HCT116 (cell line): ENCODE data around the gene IGF2BP3. TPM values are rescaled to one million over a fixed set of nuclear protein-coding genes. Genes with fewer than 3 reads are reported as not detected.

Source experiments
- ATAC-seq: fragments of 200-7000 bp; cut with Tn5 transposase; 2 replicates; pipeline ENCODE4 v1.9.1; 2020; ENCODE audit warnings: mild to moderate bottlenecking, moderate library complexity
- BruUV-seq: library from RNA; stranded (reverse); fragments of 400-500 nt; replicated peaks from 2 replicates; lab custom pipeline; 2021; lab: Mats Ljungman, UMichigan
- CTCF ChIA-PET: fragments of 300-600 bp; sonication (Branson Sonifier 250); formaldehyde crosslinking; loops from one replicate; lab custom pipeline; 2021; ENCODE audit warnings: antibody characterized with exemption; lab: Charles Lee
- POLR2A ChIA-PET: fragments of 300-600, 350-600 bp; sonication (Branson Sonifier 250); formaldehyde crosslinking; loops from one replicate; lab custom pipeline; 2021; ENCODE audit warnings: antibody characterized with exemption; lab: Charles Lee
- RAD21 ChIA-PET, 2 experiments: fragments of 300-600 bp; sonication (Branson Sonifier 250); formaldehyde crosslinking; loops; one replicate each; lab custom pipeline; 2023; ENCODE audit warnings: low total read pairs in 2 of 2; ENCODE audit not compliant: uncharacterized antibody in 2 of 2, unreplicated experiment in 2 of 2, low non-redundant PET in 1 of 2; lab: Charles Lee
- DNase-seq: peaks from one replicate; pipeline ENCODE4 v3.0.0-alpha.2; 2010; ENCODE audit warnings: low read depth, low spot score
- H2AFZ ChIP-seq: fragments of 200-600 bp; shearing (Covaris generic), sonication (generic); 2 replicates; pipeline ENCODE4 v1.6.1; 2017; ENCODE audit warnings: low read depth, mixed run types, mixed read lengths, antibody characterized with exemption, low read length; ENCODE audit not compliant: poor library complexity, severe bottlenecking
- H3K27ac ChIP-seq: 2 replicates; pipeline ENCODE4 v1.5.1; 2012; ENCODE audit warnings: low read depth, low read length
- H3K27me3 ChIP-seq: fragments of 200-600 bp; sonication (generic); 2 replicates; pipeline ENCODE4 v1.6.1; 2016; ENCODE audit warnings: mixed run types, low read length, mixed read lengths; ENCODE audit not compliant: insufficient read depth
- H3K36me3 ChIP-seq, 2 experiments: fragments of 200-500 bp in 1 of 2; fragments of 200-600 bp in 1 of 2; sonication (Bioruptor generic) in 1 of 2; sonication (generic) in 1 of 2; 2 replicates each; pipeline versions ENCODE4 v1.5.1 to v1.6.1; 2014 to 2016; ENCODE audit warnings: low read length in 2 of 2, inconsistent platforms in 1 of 2, mixed read lengths in 1 of 2, mixed run types in 1 of 2; ENCODE audit not compliant: insufficient read depth in 2 of 2, control insufficient read depth in 1 of 2
- H3K4me1 ChIP-seq, 2 experiments: fragments of 200-600 bp in 1 of 2; sonication (generic) in 1 of 2; 2 replicates each; pipeline versions ENCODE4 v1.5.1 to v1.6.1; 2012 to 2017; ENCODE audit warnings: low read length in 2 of 2, inconsistent platforms in 1 of 2, mild to moderate bottlenecking in 1 of 2, mixed read lengths in 1 of 2, mixed run types in 1 of 2, moderate library complexity in 1 of 2; ENCODE audit not compliant: insufficient read depth in 2 of 2, control insufficient read depth in 1 of 2
- H3K4me2 ChIP-seq: fragments of 200-600 bp; sonication (generic); 2 replicates; pipeline ENCODE4 v1.6.1; 2017; ENCODE audit warnings: mixed run types, low read length, mixed read lengths
- H3K4me3 ChIP-seq, 2 experiments: fragments of 200-600 bp in 1 of 2; sonication (generic) in 1 of 2; replicated peaks in 1 of 2; 2 replicates each; pipeline ENCODE4 v1.5.1; 2011 to 2016; ENCODE audit warnings: low read length in 2 of 2, control low read depth in 1 of 2, low read depth in 1 of 2, mild to moderate bottlenecking in 1 of 2, mixed read lengths in 1 of 2, mixed run types in 1 of 2
- H3K79me2 ChIP-seq: fragments of 200-600 bp; sonication (generic); 2 replicates; pipeline ENCODE4 v1.6.1; 2017; ENCODE audit warnings: mild to moderate bottlenecking, mixed run types, low read length, moderate library complexity, mixed read lengths; ENCODE audit not compliant: insufficient read depth
- H3K9ac ChIP-seq: fragments of 200-600 bp; sonication (generic); 2 replicates; pipeline ENCODE4 v1.6.1; 2016; ENCODE audit warnings: low read length, mixed read lengths
- H3K9me2 ChIP-seq: fragments of 200-600 bp; sonication (generic), shearing (Covaris generic); 2 replicates; pipeline ENCODE4 v1.6.1; 2017; ENCODE audit warnings: mixed run types, mild to moderate bottlenecking, moderate library complexity; ENCODE audit not compliant: insufficient read depth
- H3K9me3 ChIP-seq, 2 experiments: fragments of 200-500 bp in 1 of 2; fragments of 200-600 bp in 1 of 2; sonication (Bioruptor generic) in 1 of 2; sonication (generic) in 1 of 2; 2 replicates each; pipeline ENCODE4 v1.6.1; 2014 to 2017; ENCODE audit warnings: low read length in 2 of 2, mixed read lengths in 2 of 2, inconsistent platforms in 1 of 2, low read depth in 1 of 2, mild to moderate bottlenecking in 1 of 2, mixed run types in 1 of 2, moderate library complexity in 1 of 2; ENCODE audit not compliant: control insufficient read depth in 1 of 2, insufficient read depth in 1 of 2
- H4K20me1 ChIP-seq: fragments of 200-600 bp; sonication (generic), shearing (Covaris generic); 2 replicates; pipeline ENCODE4 v1.6.1; 2017; ENCODE audit warnings: mixed run types, mild to moderate bottlenecking, moderate library complexity; ENCODE audit not compliant: insufficient read depth
- CBX3 ChIP-seq: IDR thresholded peaks from 2 replicates; pipeline ENCODE4 v1.6.1; 2012; ENCODE audit warnings: low read depth
- CEBPB ChIP-seq: IDR thresholded peaks from 2 replicates; pipeline ENCODE4 v1.6.1; 2012; ENCODE audit warnings: low read depth
- EGR1 ChIP-seq: IDR thresholded peaks from 2 replicates; pipeline ENCODE4 v1.6.1; 2012; ENCODE audit warnings: low read depth
- ELF1 ChIP-seq: IDR thresholded peaks from 2 replicates; pipeline ENCODE4 v1.6.1; 2012; ENCODE audit warnings: low read depth, borderline replicate concordance
- EZH2 ChIP-seq: fragments of 200-600 bp; sonication (generic); IDR thresholded peaks from 2 replicates; pipeline ENCODE4 v1.6.1; 2017; ENCODE audit warnings: antibody characterized with exemption, mixed run types
- FOSL1 ChIP-seq: IDR thresholded peaks from 2 replicates; pipeline ENCODE4 v1.6.1; 2012; ENCODE audit warnings: low read depth
- JUND ChIP-seq: IDR thresholded peaks from 2 replicates; pipeline ENCODE4 v1.6.1; 2012
- POLR2AphosphoS5 ChIP-seq: IDR thresholded peaks from 2 replicates; pipeline ENCODE4 v1.6.1; 2011; ENCODE audit warnings: mild to moderate bottlenecking, low read depth, low read length, moderate library complexity
- SIN3A ChIP-seq: IDR thresholded peaks from 2 replicates; pipeline ENCODE4 v1.6.1; 2012; ENCODE audit warnings: low read depth
- SP1 ChIP-seq: IDR thresholded peaks from 2 replicates; pipeline ENCODE4 v1.6.1; 2012; ENCODE audit warnings: low read depth
- ZFX ChIP-seq: fragments of 450-650 bp; IDR thresholded peaks from 2 replicates; pipeline ENCODE4 v1.6.1; 2017
- ZNF274 ChIP-seq: fragments of 200-500 bp; sonication (Bioruptor generic); IDR thresholded peaks from 2 replicates; pipeline ENCODE4 v1.6.1; 2014; ENCODE audit warnings: mild to moderate bottlenecking, low read depth, low read length, inconsistent platforms
- intact Hi-C: fragments of 100-400 bp; cut with micrococcal nuclease; formaldehyde crosslinking; loops from 2 replicates; pipeline ENCODE4 v1.10.0; 2022
- total RNA-seq: library from RNA; stranded (reverse); gene quantifications from one replicate; pipeline ENCODE4 v1.2.1, GENCODE V29; 2021; ENCODE audit not compliant: unreplicated experiment
- TF ChIP-seq, protein P1 (sequence below): IDR thresholded peaks from 2 replicates; pipeline ENCODE4 v1.6.1; 2012; ENCODE audit warnings: low read depth
- TF ChIP-seq, protein P2 (sequence below), 3 experiments: fragments of 200-600 bp in 1 of 3; sonication (generic) in 1 of 3; IDR thresholded peaks in 2 of 3; conservative IDR thresholded peaks in 1 of 3; 2 replicates each; pipeline ENCODE4 v1.5.1; 2012 to 2017; ENCODE audit warnings: low read depth in 2 of 3, low read length in 2 of 3, antibody characterized with exemption in 1 of 3, borderline replicate concordance in 1 of 3, control low read depth in 1 of 3, mild to moderate bottlenecking in 1 of 3, mixed read lengths in 1 of 3, mixed run types in 1 of 3, moderate library complexity in 1 of 3; ENCODE audit not compliant: insufficient read depth in 1 of 3
- TF ChIP-seq, protein P3 (sequence below): IDR thresholded peaks from 2 replicates; pipeline ENCODE4 v1.6.1; 2011; ENCODE audit warnings: mild to moderate bottlenecking, low read length, moderate library complexity; ENCODE audit not compliant: insufficient replicate concordance; ENCODE audit errors: extremely low read depth

The IGF2BP3 gene
- total RNA-seq, 1 experiment from 2014 or later: 79.1 TPM

DNA sequence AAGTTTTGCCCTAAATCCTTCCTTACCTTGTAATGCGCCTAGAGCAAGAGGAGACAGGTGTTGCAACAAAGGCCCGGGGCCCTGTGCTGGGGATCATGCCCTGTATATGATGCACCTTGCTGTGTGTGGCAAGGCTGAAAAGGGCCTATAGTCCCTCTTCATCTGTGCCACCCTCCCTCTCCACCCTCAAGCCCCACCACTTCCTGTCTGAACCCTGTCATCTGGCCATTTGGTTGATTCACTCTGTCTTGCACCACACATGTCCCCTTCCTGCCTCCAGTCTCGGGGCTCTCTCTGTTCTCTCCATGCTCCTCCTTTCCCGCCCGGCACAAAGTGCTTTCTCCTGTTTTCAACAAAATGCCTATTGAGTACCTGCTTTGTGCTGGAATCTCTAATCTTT lies 182.7 kb downstream of the IGF2BP3 start:
- no peaks in the 10 kb centered on the region for H3K36me3 ChIP-seq
- RAD21 ChIA-PET: no interaction called here
- H3K79me2 ChIP-seq: no peaks in the 10 kb centered on the region
- H2AFZ ChIP-seq: no peak overlapping the region
- H3K4me1 ChIP-seq: peaks cover 0 to 8% of the 10 kb centered on the region in 2 experiments; a peak in 1 of 4 replicates
- POLR2A ChIA-PET: no interaction called here
- H3K4me2 ChIP-seq: no peak overlapping the region
- CTCF ChIA-PET: no interaction called here
- BruUV-seq: no TSS peak
- H3K9me2 ChIP-seq: no peaks in the 10 kb centered on the region
- no peak overlapping the region for H3K9ac ChIP-seq
- no peaks in the 10 kb centered on the region for H3K27me3 ChIP-seq
- intact Hi-C loops: no loop called here
- ATAC-seq: no peak
- DNase-seq: no peak
- H3K9me3 ChIP-seq: no peaks in the 10 kb centered on the region
- no peak overlapping the region for H3K27ac ChIP-seq
- no peak for TF ChIP-seq CEBPB
- TF ChIP-seq, protein P1, sequence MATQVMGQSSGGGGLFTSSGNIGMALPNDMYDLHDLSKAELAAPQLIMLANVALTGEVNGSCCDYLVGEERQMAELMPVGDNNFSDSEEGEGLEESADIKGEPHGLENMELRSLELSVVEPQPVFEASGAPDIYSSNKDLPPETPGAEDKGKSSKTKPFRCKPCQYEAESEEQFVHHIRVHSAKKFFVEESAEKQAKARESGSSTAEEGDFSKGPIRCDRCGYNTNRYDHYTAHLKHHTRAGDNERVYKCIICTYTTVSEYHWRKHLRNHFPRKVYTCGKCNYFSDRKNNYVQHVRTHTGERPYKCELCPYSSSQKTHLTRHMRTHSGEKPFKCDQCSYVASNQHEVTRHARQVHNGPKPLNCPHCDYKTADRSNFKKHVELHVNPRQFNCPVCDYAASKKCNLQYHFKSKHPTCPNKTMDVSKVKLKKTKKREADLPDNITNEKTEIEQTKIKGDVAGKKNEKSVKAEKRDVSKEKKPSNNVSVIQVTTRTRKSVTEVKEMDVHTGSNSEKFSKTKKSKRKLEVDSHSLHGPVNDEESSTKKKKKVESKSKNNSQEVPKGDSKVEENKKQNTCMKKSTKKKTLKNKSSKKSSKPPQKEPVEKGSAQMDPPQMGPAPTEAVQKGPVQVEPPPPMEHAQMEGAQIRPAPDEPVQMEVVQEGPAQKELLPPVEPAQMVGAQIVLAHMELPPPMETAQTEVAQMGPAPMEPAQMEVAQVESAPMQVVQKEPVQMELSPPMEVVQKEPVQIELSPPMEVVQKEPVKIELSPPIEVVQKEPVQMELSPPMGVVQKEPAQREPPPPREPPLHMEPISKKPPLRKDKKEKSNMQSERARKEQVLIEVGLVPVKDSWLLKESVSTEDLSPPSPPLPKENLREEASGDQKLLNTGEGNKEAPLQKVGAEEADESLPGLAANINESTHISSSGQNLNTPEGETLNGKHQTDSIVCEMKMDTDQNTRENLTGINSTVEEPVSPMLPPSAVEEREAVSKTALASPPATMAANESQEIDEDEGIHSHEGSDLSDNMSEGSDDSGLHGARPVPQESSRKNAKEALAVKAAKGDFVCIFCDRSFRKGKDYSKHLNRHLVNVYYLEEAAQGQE: no peak
- TF ChIP-seq SP1: no peak
- TF ChIP-seq ZFX: no peak
- no peak for TF ChIP-seq ELF1
- TF ChIP-seq ZNF274: no peak
- no peak for TF ChIP-seq EZH2
- TF ChIP-seq JUND: no peak
- TF ChIP-seq CBX3: no peak
- TF ChIP-seq SIN3A: no peak
- TF ChIP-seq FOSL1: no peak
- no peak for TF ChIP-seq EGR1
- TF ChIP-seq, protein P2, sequence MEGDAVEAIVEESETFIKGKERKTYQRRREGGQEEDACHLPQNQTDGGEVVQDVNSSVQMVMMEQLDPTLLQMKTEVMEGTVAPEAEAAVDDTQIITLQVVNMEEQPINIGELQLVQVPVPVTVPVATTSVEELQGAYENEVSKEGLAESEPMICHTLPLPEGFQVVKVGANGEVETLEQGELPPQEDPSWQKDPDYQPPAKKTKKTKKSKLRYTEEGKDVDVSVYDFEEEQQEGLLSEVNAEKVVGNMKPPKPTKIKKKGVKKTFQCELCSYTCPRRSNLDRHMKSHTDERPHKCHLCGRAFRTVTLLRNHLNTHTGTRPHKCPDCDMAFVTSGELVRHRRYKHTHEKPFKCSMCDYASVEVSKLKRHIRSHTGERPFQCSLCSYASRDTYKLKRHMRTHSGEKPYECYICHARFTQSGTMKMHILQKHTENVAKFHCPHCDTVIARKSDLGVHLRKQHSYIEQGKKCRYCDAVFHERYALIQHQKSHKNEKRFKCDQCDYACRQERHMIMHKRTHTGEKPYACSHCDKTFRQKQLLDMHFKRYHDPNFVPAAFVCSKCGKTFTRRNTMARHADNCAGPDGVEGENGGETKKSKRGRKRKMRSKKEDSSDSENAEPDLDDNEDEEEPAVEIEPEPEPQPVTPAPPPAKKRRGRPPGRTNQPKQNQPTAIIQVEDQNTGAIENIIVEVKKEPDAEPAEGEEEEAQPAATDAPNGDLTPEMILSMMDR (IDR thresholded peaks at IDR 0.05 in 2 of 3, conservative IDR thresholded peaks at IDR 0.05 in 1 of 3; ENCODE audit: borderline replicate concordance in 1 of 3, insufficient read depth in 1 of 3, low read depth in 2 of 3, low read length in 2 of 3): no peak
- no peak for TF ChIP-seq POLR2AphosphoS5
- TF ChIP-seq, protein P3, sequence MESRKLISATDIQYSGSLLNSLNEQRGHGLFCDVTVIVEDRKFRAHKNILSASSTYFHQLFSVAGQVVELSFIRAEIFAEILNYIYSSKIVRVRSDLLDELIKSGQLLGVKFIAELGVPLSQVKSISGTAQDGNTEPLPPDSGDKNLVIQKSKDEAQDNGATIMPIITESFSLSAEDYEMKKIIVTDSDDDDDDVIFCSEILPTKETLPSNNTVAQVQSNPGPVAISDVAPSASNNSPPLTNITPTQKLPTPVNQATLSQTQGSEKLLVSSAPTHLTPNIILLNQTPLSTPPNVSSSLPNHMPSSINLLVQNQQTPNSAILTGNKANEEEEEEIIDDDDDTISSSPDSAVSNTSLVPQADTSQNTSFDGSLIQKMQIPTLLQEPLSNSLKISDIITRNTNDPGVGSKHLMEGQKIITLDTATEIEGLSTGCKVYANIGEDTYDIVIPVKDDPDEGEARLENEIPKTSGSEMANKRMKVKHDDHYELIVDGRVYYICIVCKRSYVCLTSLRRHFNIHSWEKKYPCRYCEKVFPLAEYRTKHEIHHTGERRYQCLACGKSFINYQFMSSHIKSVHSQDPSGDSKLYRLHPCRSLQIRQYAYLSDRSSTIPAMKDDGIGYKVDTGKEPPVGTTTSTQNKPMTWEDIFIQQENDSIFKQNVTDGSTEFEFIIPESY: no peak
- no peaks in the 10 kb centered on the region for H4K20me1 ChIP-seq
- H3K4me3 ChIP-seq: no peak overlapping the region
